Measurements from ENCODE around the gene FOXK2.

- no peak for TF ChIP-seq CTCF (IDR thresholded peaks at IDR 0.05)
- TF ChIP-seq SMC3 (IDR thresholded peaks at IDR 0.05), result no peak
- TF ChIP-seq MAFK (IDR thresholded peaks at IDR 0.05; ENCODE audit: partially characterized antibody), result no peak
- TF ChIP-seq POLR2A (IDR thresholded peaks at IDR 0.05; ENCODE audit: low read length), result no peak
- TF ChIP-seq POLR2AphosphoS2 (conservative IDR thresholded peaks at IDR 0.05; ENCODE audit: low read length), result no peak
- no peak for TF ChIP-seq HDAC2 (IDR thresholded peaks at IDR 0.05)
- no peak for TF ChIP-seq PHF8 (IDR thresholded peaks at IDR 0.05; ENCODE audit: borderline replicate concordance, low read depth)
- no peak for TF ChIP-seq ESRRA (IDR thresholded peaks at IDR 0.05; ENCODE audit: borderline replicate concordance, low read length)
Observed at GRCh38 chr17:82479602-82480001, 39.9 kb upstream of the FOXK2 start.
